HepG2 (cell line): ENCODE results near the gene SLC12A3. TPM values are rescaled to one million over a fixed set of nuclear protein-coding genes. Genes with fewer than 3 reads are reported as not detected.

Source experiments
- ATM ChIP-seq: fragments of 450-650 bp; IDR thresholded peaks from 2 replicates; pipeline ENCODE4 v1.7.1; 2017; ENCODE audit warnings: mild to moderate bottlenecking, borderline replicate concordance
- CEBPG ChIP-seq: IDR thresholded peaks from 2 replicates; pipeline ENCODE4 v1.6.1; 2016
- CENPBD1 ChIP-seq: sonication (generic); formaldehyde crosslinking; IDR thresholded peaks from 2 replicates; pipeline ENCODE4 v1.8.0; 2022; ENCODE audit warnings: missing genetic modification reagents, low read depth, mild to moderate bottlenecking, borderline replicate concordance
- ELK4 ChIP-seq: sonication (generic); formaldehyde crosslinking; IDR thresholded peaks from 2 replicates; pipeline ENCODE4 v1.9.0; 2021; ENCODE audit warnings: missing genetic modification reagents, borderline replicate concordance
- EP300 ChIP-seq, 3 experiments: sonication (generic) in 1 of 3; formaldehyde crosslinking in 1 of 3; IDR thresholded peaks; 2 replicates each; pipeline versions ENCODE4 v1.5.1 to v1.6.1; 2011 to 2020; ENCODE audit warnings: low read depth in 2 of 3, low read length in 2 of 3, borderline replicate concordance in 1 of 3, improper control_type of control experiment in 1 of 3, mild to moderate bottlenecking in 1 of 3, missing genetic modification reagents in 1 of 3, moderate library complexity in 1 of 3
- ETV5 ChIP-seq: IDR thresholded peaks from 2 replicates; pipeline ENCODE4 v1.6.1; 2018; ENCODE audit warnings: missing biosample characterization, missing genetic modification reagents, inconsistent platforms, borderline replicate concordance
- FIP1L1 ChIP-seq: fragments of 200-400 bp; formaldehyde crosslinking; IDR thresholded peaks from 2 replicates; pipeline ENCODE4 v1.6.1; 2018; ENCODE audit warnings: low read depth, mild to moderate bottlenecking, low read length, moderate library complexity, borderline replicate concordance; ENCODE audit not compliant: insufficient read depth
- FLYWCH1 ChIP-seq: sonication (generic); formaldehyde crosslinking; IDR thresholded peaks from 2 replicates; pipeline ENCODE4 v1.8.1; 2023; ENCODE audit warnings: mild to moderate bottlenecking, missing genetic modification reagents
- GFI1 ChIP-seq: sonication (generic); formaldehyde crosslinking; IDR thresholded peaks from 2 replicates; pipeline ENCODE4 v1.5.0; 2020; ENCODE audit warnings: missing genetic modification reagents, mild to moderate bottlenecking, borderline replicate concordance
- GTF2F1 ChIP-seq: fragments of 150-350 bp; IDR thresholded peaks from 2 replicates; pipeline ENCODE4 v1.6.1; 2014; ENCODE audit warnings: low read length
- HMG20B ChIP-seq: conservative IDR thresholded peaks from 2 replicates; pipeline ENCODE4 v1.6.1; 2016; ENCODE audit warnings: missing genetic modification reagents, missing compliant biosample characterization
- MLX ChIP-seq: IDR thresholded peaks from 2 replicates; pipeline ENCODE4 v1.6.1; 2016
- MXD3 ChIP-seq: IDR thresholded peaks from 2 replicates; pipeline ENCODE4 v1.6.1; 2016; ENCODE audit warnings: mild to moderate bottlenecking, missing biosample characterization, missing genetic modification reagents
- NCOA1 ChIP-seq: sonication (generic); formaldehyde crosslinking; IDR thresholded peaks from 2 replicates; pipeline ENCODE4 v1.9.0; 2021; ENCODE audit warnings: missing genetic modification reagents
- NR1H2 ChIP-seq: sonication (generic); formaldehyde crosslinking; IDR thresholded peaks from 2 replicates; pipeline ENCODE4 v1.8.1; 2022; ENCODE audit warnings: low read depth, missing genetic modification reagents, borderline replicate concordance
- NR2F2 ChIP-seq: IDR thresholded peaks from 2 replicates; pipeline ENCODE4 v1.6.1; 2012; ENCODE audit warnings: low read depth, inconsistent platforms, borderline replicate concordance
- RFX1 ChIP-seq: fragments of 450-650 bp; IDR thresholded peaks from 2 replicates; pipeline ENCODE4 v1.6.1; 2017
- RNF2 ChIP-seq: fragments of 450-650 bp; conservative IDR thresholded peaks from 2 replicates; pipeline ENCODE4 v1.6.1; 2016; ENCODE audit warnings: low read depth
- SOX6 ChIP-seq, 2 experiments: fragments of 450-650 bp in 1 of 2; sonication (generic) in 1 of 2; formaldehyde crosslinking in 1 of 2; IDR thresholded peaks; 2 replicates each; pipeline versions ENCODE4 v1.4.0 to v1.6.1; 2017 to 2020; ENCODE audit warnings: antibody characterized with exemption in 1 of 2, mild to moderate bottlenecking in 1 of 2, missing genetic modification reagents in 1 of 2
- TCF7L2 ChIP-seq: IDR thresholded peaks from 2 replicates; pipeline ENCODE4 v1.6.1; 2011; ENCODE audit warnings: mild to moderate bottlenecking, low read depth, low read length, moderate library complexity
- TEAD3 ChIP-seq: optimal IDR thresholded peaks from 2 replicates; pipeline ENCODE3; 2016; ENCODE audit warnings: borderline replicate concordance
- ZNF230 ChIP-seq: sonication (generic); formaldehyde crosslinking; IDR thresholded peaks from 2 replicates; pipeline ENCODE4 v1.4.0; 2020; ENCODE audit warnings: mild to moderate bottlenecking, missing genetic modification reagents
- ZNF253 ChIP-seq: sonication (generic); formaldehyde crosslinking; IDR thresholded peaks from 2 replicates; pipeline ENCODE4 v1.8.0; 2022; ENCODE audit warnings: mild to moderate bottlenecking, missing genetic modification reagents, borderline replicate concordance
- ZNF549 ChIP-seq: sonication (generic); formaldehyde crosslinking; IDR thresholded peaks from 2 replicates; pipeline ENCODE4 v1.5.0; 2020; ENCODE audit warnings: missing genetic modification reagents
- ZNF570 ChIP-seq: sonication (generic); formaldehyde crosslinking; IDR thresholded peaks from 2 replicates; pipeline ENCODE4 v1.4.0; 2020; ENCODE audit warnings: mild to moderate bottlenecking, missing genetic modification reagents, borderline replicate concordance
- ZNF780A ChIP-seq: sonication (generic); formaldehyde crosslinking; IDR thresholded peaks from 2 replicates; pipeline ENCODE4 v1.8.0; 2022; ENCODE audit warnings: mild to moderate bottlenecking, missing genetic modification reagents, moderate library complexity
- polyA plus RNA-seq, 8 experiments: library from polyadenylated mRNA; depleted of rRNA in 3 of 8; stranded (reverse) in 7 of 8; unstranded in 1 of 8; fragments of >200 nt; fragmentation: Illumina TruSeq in 4 of 8; extraction: Trizol in 4 of 8; gene quantifications; 2 replicates each; pipeline versions ENCODE4 v1.2.1 to v1.2.3, GENCODE V29; 2011 to 2016; ENCODE audit warnings: low read depth in 4 of 8, missing spikeins in 1 of 8, mixed read lengths in 1 of 8; ENCODE audit not compliant: insufficient read depth in 1 of 8
- total RNA-seq, 5 experiments: library from RNA; depleted of rRNA; stranded (reverse); fragments of >200 nt; fragmentation: Illumina TruSeq; extraction: Trizol; gene quantifications; 2 replicates each; pipeline ENCODE4 v1.2.3, GENCODE V29; 2016; ENCODE audit warnings: low read depth in 1 of 5

The SLC12A3 gene
- total and polyA plus RNA-seq, 2 of the 13 experiments (the other 11 are each of a cell fraction or from before 2014, with no cell fraction given): 6.2 TPM; not detected in 1

GRCh38 chr16:56849690-56850680 is 15.0 kb upstream of the SLC12A3 start (continued):
- TF ChIP-seq CENPBD1 (CRISPR knock-in tag) (no peak), RNF2 (no peak), NCOA1 (CRISPR knock-in tag) (0 out of 2 replicates have a peak, but pooled peaks have one; percentile 7), TCF7L2 (no peak), ZNF549 (CRISPR knock-in tag) (no peak), NR2F2 (0 out of 2 replicates have a peak, but pooled peaks have one; percentile 26), TEAD3 (CRISPR knock-in tag) (peak; percentile 83), GFI1 (peak; percentile 97), FIP1L1 (no peak), NR1H2 (CRISPR knock-in tag) (no peak), GTF2F1 (no peak), ZNF253 (CRISPR knock-in tag) (no peak), EP300 (IDR thresholded peaks at IDR 0.05; ENCODE audit: low read depth in 2 of 2, low read length in 2 of 2) (peak in 1 of 2 experiments; percentile 54; a peak in 2 of 4 replicates), EP300 (CRISPR knock-in tag; IDR thresholded peaks at IDR 0.05; ENCODE audit: borderline replicate concordance) (no peak; the same call in 1 of the 2 replicates), SOX6 (IDR thresholded peaks at IDR 0.05) (no peak), SOX6 (CRISPR knock-in tag; IDR thresholded peaks at IDR 0.05) (peak; percentile 89), ZNF230 (CRISPR knock-in tag) (no peak), ZNF570 (CRISPR knock-in tag) (no peak), FLYWCH1 (CRISPR knock-in tag) (no peak), ELK4 (CRISPR knock-in tag) (no peak), CEBPG (CRISPR knock-in tag) (no peak; the same call in 1 of the 2 replicates), HMG20B (CRISPR knock-in tag) (0 out of 2 replicates have a peak, but pooled peaks have one; percentile 74), RFX1 (no peak), MXD3 (CRISPR knock-in tag) (no peak), ATM (no peak), ZNF780A (no peak), ETV5 (CRISPR knock-in tag) (peak; percentile 16; the same call in 1 of the 2 replicates), MLX (CRISPR knock-in tag) (no peak; the same call in 1 of the 2 replicates)
